Transverse colon (tissue), 4 donors: Measurements from ENCODE around the gene BCL2L15. TPM values are rescaled to one million over a fixed set of nuclear protein-coding genes. Genes with fewer than 3 reads are reported as not detected.
A peak's percentile ranks its signal among the peaks of the same experiment; 100 is the strongest.

ENCODE experiments used
- DNase-seq: peaks from one replicate; pipeline ENCODE4 v3.0.0-alpha.2; 2019
- H3K27ac ChIP-seq, 4 donors: fragments of 200-600 bp; sonication (generic); 2 replicates each; pipeline ENCODE4 v1.5.1; 2016 to 2018; ENCODE audit warnings: inconsistent platforms in 4 of 4
- H3K27me3 ChIP-seq: fragments of 200-600 bp; sonication (generic); 2 replicates; pipeline ENCODE4 v1.5.1; 2017; ENCODE audit warnings: inconsistent platforms
- H3K36me3 ChIP-seq, 4 donors: fragments of 200-600 bp; sonication (generic); 2 replicates each; pipeline ENCODE4 v1.5.1; 2017 to 2019; ENCODE audit warnings: inconsistent platforms in 4 of 4
- H3K4me1 ChIP-seq, 4 donors: fragments of 200-600 bp; sonication (generic); 2 replicates each; pipeline ENCODE4 v1.5.1; 2017 to 2020; ENCODE audit warnings: inconsistent platforms in 4 of 4
- H3K4me3 ChIP-seq, 4 donors: fragments of 200-600 bp; sonication (generic); 1 replicate in 1 of 4; 2 replicates in 3 of 4; pipeline versions ENCODE4 v1.5.1 to v1.6.1; 2017 to 2019; ENCODE audit warnings: inconsistent platforms in 4 of 4
- H3K9me3 ChIP-seq, 2 donors: fragments of 200-600 bp; sonication (generic); 2 replicates each; pipeline ENCODE4 v1.5.1; 2017 to 2019; ENCODE audit warnings: inconsistent platforms in 2 of 2
- EP300 ChIP-seq: sonication (generic); formaldehyde crosslinking; IDR thresholded peaks from one replicate; pipeline ENCODE4 v1.6.1; 2017; ENCODE audit warnings: antibody characterized with exemption, low read depth
- POLR2A ChIP-seq: fragments of 450-650 bp; IDR thresholded peaks from one replicate; pipeline ENCODE4 v1.6.1; 2016; ENCODE audit warnings: antibody characterized with exemption, mild to moderate bottlenecking, moderate library complexity
- POLR2AphosphoS5 ChIP-seq, 3 donors: sonication (generic); formaldehyde crosslinking; IDR thresholded peaks; one replicate each; pipeline ENCODE4 v1.6.1; 2016; ENCODE audit warnings: antibody characterized with exemption in 3 of 3
- WGBS, 2 donors: methylation state at CpG; one replicate each; pipeline ENCODE4 v1.1.5; 2018; ENCODE audit warnings: low coverage in 1 of 2; 5-methylcytosine and 5-hydroxymethylcytosine counted together
- in situ Hi-C, 4 donors: fragments of 200-750 bp; cut with MboI; loops; one replicate each; pipeline versions ENCODE4 v1.15.0 to v1.15.1; 2017; ENCODE audit warnings: low sequenced_read_pairs in 3 of 4, low pct_ligation_motif_present in 1 of 4, low pct_unique_long_range_greater_than_20kb in 1 of 4
- intact Hi-C: fragments of 100-400 bp; cut with DNase I; formaldehyde crosslinking; loops from one replicate; pipeline ENCODE4 v1.15.1; 2023; ENCODE audit warnings: low total_unique reads
- total RNA-seq, 4 donors: library from RNA; depleted of rRNA; stranded (reverse); fragments of >200 nt; gene quantifications; one replicate each; pipeline ENCODE4 v1.1.0, GENCODE V29; 2016
- TF ChIP-seq, protein P1 (sequence below), 5 experiments: fragments of 200-600 bp in 3 of 5; fragments of 450-650 bp in 2 of 5; sonication (generic) in 3 of 5; IDR thresholded peaks; 1 replicate in 2 of 5; 2 replicates in 3 of 5; pipeline ENCODE4 v1.5.1; 2016 to 2017; ENCODE audit warnings: antibody characterized with exemption in 5 of 5, inconsistent platforms in 3 of 5, mild to moderate bottlenecking in 2 of 5, moderate library complexity in 1 of 5

Gene BCL2L15
- total RNA-seq, 4 donors from 2014 or later = 51.3 to 584 (median 89.3) TPM

DNA sequence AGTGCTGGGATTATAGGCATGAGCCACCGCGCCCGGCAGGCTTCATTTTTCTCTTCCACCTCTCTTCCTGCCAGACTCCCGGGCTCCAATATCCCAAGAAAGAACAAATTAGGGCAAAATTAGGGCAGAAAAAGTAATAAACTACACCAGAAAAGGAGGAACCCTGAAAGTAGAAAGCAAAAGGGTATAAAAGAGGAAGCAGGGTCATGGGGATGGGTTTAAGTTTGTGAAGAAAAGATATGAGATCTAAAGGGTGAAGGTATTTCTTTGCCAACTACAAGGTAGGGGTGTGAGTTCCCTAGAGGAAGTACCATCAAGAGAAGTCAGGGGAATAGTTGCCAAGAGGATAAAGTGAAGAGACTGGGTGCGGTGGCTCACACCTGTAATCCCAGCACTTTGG lies 25.7 kb downstream of the BCL2L15 start:
- H3K27ac ChIP-seq = no peak overlapping the region

GRCh38 chr1:113860891-113861290 lies 26.5 kb downstream of the BCL2L15 start:
- Histone ChIP-seq H3K4me1 (peaks cover 0 to 20% (median 0%) of the 10 kb centered on the region in 4 donors), H3K27me3 (no peaks in the 10 kb centered on the region), H3K4me3 (no peak overlapping the region), H3K36me3 (no peaks in the 10 kb centered on the region), H3K9me3 (no peaks in the 10 kb centered on the region), H3K27ac (peak overlapping the region in 1 of 4 donors; percentile 16)
- DNase-seq = no peak
- WGBS, 2 donors = 63 to 67% methylated on average over 3 of the region's 3 CpGs
- TF ChIP-seq, protein P1, sequence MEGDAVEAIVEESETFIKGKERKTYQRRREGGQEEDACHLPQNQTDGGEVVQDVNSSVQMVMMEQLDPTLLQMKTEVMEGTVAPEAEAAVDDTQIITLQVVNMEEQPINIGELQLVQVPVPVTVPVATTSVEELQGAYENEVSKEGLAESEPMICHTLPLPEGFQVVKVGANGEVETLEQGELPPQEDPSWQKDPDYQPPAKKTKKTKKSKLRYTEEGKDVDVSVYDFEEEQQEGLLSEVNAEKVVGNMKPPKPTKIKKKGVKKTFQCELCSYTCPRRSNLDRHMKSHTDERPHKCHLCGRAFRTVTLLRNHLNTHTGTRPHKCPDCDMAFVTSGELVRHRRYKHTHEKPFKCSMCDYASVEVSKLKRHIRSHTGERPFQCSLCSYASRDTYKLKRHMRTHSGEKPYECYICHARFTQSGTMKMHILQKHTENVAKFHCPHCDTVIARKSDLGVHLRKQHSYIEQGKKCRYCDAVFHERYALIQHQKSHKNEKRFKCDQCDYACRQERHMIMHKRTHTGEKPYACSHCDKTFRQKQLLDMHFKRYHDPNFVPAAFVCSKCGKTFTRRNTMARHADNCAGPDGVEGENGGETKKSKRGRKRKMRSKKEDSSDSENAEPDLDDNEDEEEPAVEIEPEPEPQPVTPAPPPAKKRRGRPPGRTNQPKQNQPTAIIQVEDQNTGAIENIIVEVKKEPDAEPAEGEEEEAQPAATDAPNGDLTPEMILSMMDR (IDR thresholded peaks at IDR 0.05) = no peak
- TF ChIP-seq EP300 = no peak
- TF ChIP-seq POLR2AphosphoS5 (IDR thresholded peaks at IDR 0.05) = no peak
- no peak for TF ChIP-seq POLR2A
- intact Hi-C loops = no loop called here
- in situ Hi-C loops = no loop called here

More for the DNA sequence above, 25.7 kb downstream of the BCL2L15 start:
- no peak for TF ChIP-seq EP300
- no peak for TF ChIP-seq POLR2A
- TF ChIP-seq POLR2AphosphoS5 (IDR thresholded peaks at IDR 0.05) = no peak
- TF ChIP-seq, protein P1 (IDR thresholded peaks at IDR 0.05) = no peak
- DNase-seq = no peak
- in situ Hi-C loops = no loop called here
- Histone ChIP-seq H3K4me3 (no peak overlapping the region), H3K27me3 (no peaks in the 10 kb centered on the region), H3K36me3 (no peaks in the 10 kb centered on the region), H3K4me1 (peaks cover 0 to 20% (median 0%) of the 10 kb centered on the region in 4 donors), H3K9me3 (no peaks in the 10 kb centered on the region)
- intact Hi-C loops = no loop called here
- 95 to 100% methylated on average over 5 of the region's 5 CpGs for WGBS, 2 donors

DNA sequence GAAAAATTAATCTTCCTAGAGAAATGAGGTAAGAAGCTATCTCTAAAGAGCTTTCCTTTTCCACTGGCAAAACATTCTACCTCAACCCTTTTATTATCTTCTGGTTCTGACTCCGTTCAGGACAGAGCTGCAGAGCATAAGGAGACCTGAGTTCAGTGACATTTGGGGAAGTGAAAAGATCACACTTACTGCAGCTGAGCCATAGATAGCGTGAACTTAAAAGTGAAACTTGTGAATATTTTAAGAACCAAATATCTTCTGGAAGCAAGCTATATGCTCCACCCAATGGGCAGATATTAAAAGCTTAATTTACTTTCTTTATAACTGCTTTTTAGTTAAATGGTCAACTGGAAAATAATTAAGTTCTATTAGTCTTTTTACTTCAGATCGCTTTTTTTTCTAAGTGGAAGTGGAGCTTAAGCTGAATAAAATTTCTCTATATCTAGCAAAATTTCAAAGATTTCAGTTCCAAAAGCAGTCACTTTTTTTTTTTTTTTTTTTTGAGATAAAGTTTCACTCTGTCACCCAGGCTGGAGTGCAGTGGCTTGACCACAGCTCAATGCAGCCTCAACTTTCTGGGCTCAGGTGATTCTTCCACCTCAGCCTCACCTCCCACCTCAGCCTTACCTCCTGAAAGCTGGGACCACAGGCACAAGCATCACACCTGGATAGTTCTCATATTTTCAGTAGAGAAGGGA lies 27.8 kb downstream of the BCL2L15 start:
- intact Hi-C loops = no loop called here
- DNase-seq = no peak
- Histone ChIP-seq H3K36me3 (no peaks in the 10 kb centered on the region), H3K4me1 (peaks cover 0 to 20% (median 0%) of the 10 kb centered on the region in 4 donors), H3K4me3 (no peak overlapping the region), H3K27ac (peak overlapping the region in 3 of 4 donors; percentile 2 to 26 (median 16)), H3K27me3 (no peaks in the 10 kb centered on the region), H3K9me3 (no peaks in the 10 kb centered on the region)
- TF ChIP-seq POLR2AphosphoS5 (IDR thresholded peaks at IDR 0.05) (no peak), EP300 (no peak), POLR2A (no peak)
- TF ChIP-seq, protein P1 (IDR thresholded peaks at IDR 0.05) = no peak
- in situ Hi-C loops = no loop called here
- 57 to 59% methylated on average over 3 of the region's 3 CpGs for WGBS, 2 donors

DNA sequence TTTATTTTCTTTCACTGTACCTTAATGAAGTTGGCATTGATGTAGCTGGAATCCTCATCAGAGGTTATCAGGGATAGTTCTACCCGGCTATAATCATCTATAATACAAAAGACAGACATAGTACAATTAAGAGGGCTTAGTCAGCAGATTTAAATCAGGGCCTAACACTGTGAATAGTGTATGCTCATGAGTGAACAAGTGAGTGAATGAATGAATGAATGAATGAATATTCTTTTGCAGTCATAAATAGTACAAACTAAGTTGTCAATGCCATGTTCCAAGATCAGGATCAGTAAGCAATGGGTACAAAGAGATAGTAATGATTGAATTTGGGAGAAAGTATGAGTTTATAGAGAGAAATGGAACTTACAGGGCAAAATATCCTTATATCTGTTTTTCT lies 28.4 kb downstream of the BCL2L15 start:
- H3K4me1 ChIP-seq = peaks cover 0 to 20% (median 0%) of the 10 kb centered on the region in 4 donors

More for the DNA sequence above, 28.4 kb downstream of the BCL2L15 start:
- DNase-seq = no peak
- WGBS, 2 donors = 73 to 88% methylated on average over 1 of the region's 1 CpG
- Histone ChIP-seq H3K9me3 (no peaks in the 10 kb centered on the region), H3K27me3 (no peaks in the 10 kb centered on the region), H3K4me3 (no peak overlapping the region), H3K27ac (peak overlapping the region in 2 of 4 donors; percentile 2 to 11), H3K36me3 (no peaks in the 10 kb centered on the region)
- intact Hi-C loops (no loop called here), in situ Hi-C loops (no loop called here)
- TF ChIP-seq, protein P1 (IDR thresholded peaks at IDR 0.05) = no peak
- TF ChIP-seq POLR2AphosphoS5 (IDR thresholded peaks at IDR 0.05) (no peak), EP300 (no peak), POLR2A (no peak)
